Body of pancreas (tissue), 4 donors: Measurements from ENCODE around the gene PRKG1. TPM values are rescaled to one million over a fixed set of nuclear protein-coding genes. Genes with fewer than 3 reads are reported as not detected.

ENCODE experiments used
- ATAC-seq: fragments of 150-250 bp; one replicate; pipeline ENCODE4 v1.9.1; 2016
- DNase-seq, 4 donors: peaks; one replicate each; pipeline ENCODE4 v3.0.0-alpha.2; 2019
- H3K27ac ChIP-seq, 4 donors: fragments of 200-600 bp; sonication (generic); 1 replicate in 3 of 4; 2 replicates in 1 of 4; pipeline versions ENCODE4 v1.5.1 to v1.6.1; 2016 to 2019; ENCODE audit warnings: mild to moderate bottlenecking in 1 of 4, mixed read lengths in 1 of 4, moderate library complexity in 1 of 4
- H3K27me3 ChIP-seq, 2 donors: fragments of 200-600 bp; sonication (generic); one replicate each; pipeline ENCODE4 v1.6.0; 2016; ENCODE audit warnings: mild to moderate bottlenecking in 1 of 2
- H3K36me3 ChIP-seq, 2 donors: fragments of 200-600 bp; sonication (generic); replicated peaks in 1 of 2; 2 replicates each; pipeline ENCODE4 v1.5.1; 2016; ENCODE audit warnings: low read depth in 2 of 2; ENCODE audit not compliant: insufficient read depth in 1 of 2
- H3K4me1 ChIP-seq: fragments of 200-600 bp; sonication (generic); one replicate; pipeline ENCODE4 v1.6.0; 2016
- H3K4me3 ChIP-seq, 2 donors: fragments of 200-600 bp; sonication (generic); 1 replicate in 1 of 2; 2 replicates in 1 of 2; pipeline ENCODE4 v1.5.1; 2016 to 2019
- H3K9me3 ChIP-seq, 3 donors: fragments of 200-600 bp; sonication (generic); 1 replicate in 2 of 3; 2 replicates in 1 of 3; pipeline ENCODE4 v1.5.1; 2016
- CTCF ChIP-seq, 7 experiments: fragments of 450-650 bp in 4 of 7; fragments of 200-600 bp in 3 of 7; sonication (generic) in 3 of 7; IDR thresholded peaks; one replicate each; pipeline ENCODE4 v1.5.1; 2016 to 2019; ENCODE audit warnings: antibody characterized with exemption in 7 of 7
- POLR2A ChIP-seq, 3 donors: fragments of 450-650 bp; IDR thresholded peaks; one replicate each; pipeline ENCODE4 v1.6.1; 2016; ENCODE audit warnings: antibody characterized with exemption in 3 of 3, mild to moderate bottlenecking in 2 of 3
- WGBS, 2 donors: methylation state at CpG; one replicate each; pipeline ENCODE4 v1.1.5; 2017; 5-methylcytosine and 5-hydroxymethylcytosine counted together
- intact Hi-C: fragments of 100-400 bp; cut with DNase I; formaldehyde crosslinking; loops from one replicate; pipeline ENCODE4 v1.15.1; 2023
- total RNA-seq, 2 donors: library from RNA; depleted of rRNA; stranded (reverse); fragments of >200 nt; gene quantifications; one replicate each; pipeline ENCODE4 v1.1.0, GENCODE V29; 2016

The PRKG1 gene
- total RNA-seq, 2 donors from 2014 or later, result 14.2 to 18.9 TPM

GRCh38 chr10:51214207-51215196 lies 140.2 kb downstream of the PRKG1 start:
- ATAC-seq (no peak), DNase-seq (no peak)
- no peaks in the 10 kb centered on the region for H3K27me3 ChIP-seq
- no peak for TF ChIP-seq POLR2A (IDR thresholded peaks at IDR 0.05)
- TF ChIP-seq CTCF (IDR thresholded peaks at IDR 0.05), result no peak
- H3K27ac ChIP-seq, result no peak overlapping the region
- no peaks in the 10 kb centered on the region for H3K36me3 ChIP-seq
- intact Hi-C loops, result no loop called here
- no peaks in the 10 kb centered on the region for H3K4me1 ChIP-seq
- 75 to 78% methylated on average over 11 of the region's 11 CpGs for WGBS, 2 donors
- no peaks in the 10 kb centered on the region for H3K9me3 ChIP-seq
- H3K4me3 ChIP-seq, result no peak overlapping the region

- H3K27ac ChIP-seq, result no peak overlapping the region
Observed at GRCh38 chr10:51215951-51216834, 141.9 kb downstream of the PRKG1 start.

GRCh38 chr10:51217505-51217904 lies 143.2 kb downstream of the PRKG1 start:
- H3K27ac ChIP-seq, result no peak overlapping the region
- no peaks in the 10 kb centered on the region for H3K27me3 ChIP-seq
- WGBS, 2 donors, result 79% methylated on average over 1 of the region's 1 CpG
- H3K4me1 ChIP-seq, result no peaks in the 10 kb centered on the region
- TF ChIP-seq POLR2A (IDR thresholded peaks at IDR 0.05) (no peak), CTCF (IDR thresholded peaks at IDR 0.05) (no peak)
- H3K9me3 ChIP-seq, result no peaks in the 10 kb centered on the region
- no peaks in the 10 kb centered on the region for H3K36me3 ChIP-seq
- no peak overlapping the region for H3K4me3 ChIP-seq
- ATAC-seq (no peak), DNase-seq (no peak)
- intact Hi-C loops, result no loop called here

More at GRCh38 chr10:51215951-51216834, 141.9 kb downstream of the PRKG1 start:
- DNase-seq, result no peak
- Histone ChIP-seq H3K27me3 (no peaks in the 10 kb centered on the region), H3K36me3 (no peaks in the 10 kb centered on the region), H3K4me1 (no peaks in the 10 kb centered on the region), H3K9me3 (no peaks in the 10 kb centered on the region), H3K4me3 (no peak overlapping the region)
- TF ChIP-seq POLR2A (IDR thresholded peaks at IDR 0.05) (no peak), CTCF (IDR thresholded peaks at IDR 0.05) (no peak)
- intact Hi-C loops, result no loop called here
- no peak for ATAC-seq
- 77 to 82% methylated on average over 3 of the region's 3 CpGs for WGBS, 2 donors

- no peaks in the 10 kb centered on the region for H3K36me3 ChIP-seq
- no peaks in the 10 kb centered on the region for H3K27me3 ChIP-seq
- intact Hi-C loops, result no loop called here
- no peak overlapping the region for H3K4me3 ChIP-seq
- 82 to 85% methylated on average over 5 of the region's 5 CpGs for WGBS, 2 donors
- H3K27ac ChIP-seq, result no peak overlapping the region
- TF ChIP-seq POLR2A (IDR thresholded peaks at IDR 0.05), result no peak
- no peak for TF ChIP-seq CTCF (IDR thresholded peaks at IDR 0.05)
- ATAC-seq, result no peak
- no peak for DNase-seq
- H3K4me1 ChIP-seq, result no peaks in the 10 kb centered on the region
- no peaks in the 10 kb centered on the region for H3K9me3 ChIP-seq
Observed at GRCh38 chr10:51224671-51225161, 150.4 kb downstream of the PRKG1 start.
